ENCODE data around the gene ARHGAP45.

ARHGAP45 gene

DNA sequence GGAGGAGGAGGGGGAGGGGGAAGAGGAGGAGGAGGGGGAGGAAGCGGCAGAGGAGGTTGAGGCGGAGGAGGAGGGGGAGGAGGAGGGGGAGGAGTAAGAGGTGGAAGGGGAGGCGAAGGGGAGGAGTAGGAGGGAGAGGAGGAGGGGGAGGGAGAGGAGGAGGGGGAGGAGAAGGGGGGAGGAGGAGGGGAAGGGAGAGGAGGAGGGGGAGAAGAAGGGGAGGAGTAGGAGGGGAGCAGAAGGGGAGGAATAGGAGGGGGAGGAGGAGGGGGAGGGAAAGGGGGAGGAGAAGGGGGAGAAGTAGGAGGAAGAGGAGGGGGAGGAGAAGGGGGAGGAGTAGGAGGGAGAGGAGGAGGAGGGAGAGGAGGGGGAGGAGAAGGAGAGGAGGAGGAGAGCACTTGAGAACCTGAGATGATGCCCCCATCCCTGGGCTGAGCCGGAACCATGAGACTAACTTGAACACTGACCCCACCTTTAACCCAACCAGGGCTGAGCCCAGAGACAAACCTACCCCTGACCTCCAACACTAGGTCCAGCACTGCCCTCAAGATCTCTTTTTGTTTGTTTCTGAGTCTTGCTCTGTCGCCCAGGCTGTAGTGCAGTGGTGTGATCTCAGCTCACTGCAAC lies 14.5 kb upstream of the ARHGAP45 start:
- no peak overlapping the region for H3K27ac ChIP-seq (ENCODE audit: low read length)
- peaks cover 28% of the 10 kb centered on the region for H3K36me3 ChIP-seq (replicated peaks; ENCODE audit: low read depth, low read length)
- H4K20me1 ChIP-seq (ENCODE audit: insufficient read depth, low read length) = no peaks in the 10 kb centered on the region
- no peak overlapping the region for H3K4me3 ChIP-seq (ENCODE audit: low read length)
- no peaks in the 10 kb centered on the region for H3K27me3 ChIP-seq (ENCODE audit: low read depth, low read length)
- no peak for TF ChIP-seq EZH2phosphoT487 (IDR thresholded peaks at IDR 0.05; ENCODE audit: low read depth)
- TF ChIP-seq, protein P1, sequence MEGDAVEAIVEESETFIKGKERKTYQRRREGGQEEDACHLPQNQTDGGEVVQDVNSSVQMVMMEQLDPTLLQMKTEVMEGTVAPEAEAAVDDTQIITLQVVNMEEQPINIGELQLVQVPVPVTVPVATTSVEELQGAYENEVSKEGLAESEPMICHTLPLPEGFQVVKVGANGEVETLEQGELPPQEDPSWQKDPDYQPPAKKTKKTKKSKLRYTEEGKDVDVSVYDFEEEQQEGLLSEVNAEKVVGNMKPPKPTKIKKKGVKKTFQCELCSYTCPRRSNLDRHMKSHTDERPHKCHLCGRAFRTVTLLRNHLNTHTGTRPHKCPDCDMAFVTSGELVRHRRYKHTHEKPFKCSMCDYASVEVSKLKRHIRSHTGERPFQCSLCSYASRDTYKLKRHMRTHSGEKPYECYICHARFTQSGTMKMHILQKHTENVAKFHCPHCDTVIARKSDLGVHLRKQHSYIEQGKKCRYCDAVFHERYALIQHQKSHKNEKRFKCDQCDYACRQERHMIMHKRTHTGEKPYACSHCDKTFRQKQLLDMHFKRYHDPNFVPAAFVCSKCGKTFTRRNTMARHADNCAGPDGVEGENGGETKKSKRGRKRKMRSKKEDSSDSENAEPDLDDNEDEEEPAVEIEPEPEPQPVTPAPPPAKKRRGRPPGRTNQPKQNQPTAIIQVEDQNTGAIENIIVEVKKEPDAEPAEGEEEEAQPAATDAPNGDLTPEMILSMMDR (IDR thresholded peaks at IDR 0.05; ENCODE audit: low read depth, low read length) = no peak
- no peaks in the 10 kb centered on the region for H3K9me3 ChIP-seq (ENCODE audit: insufficient read depth, low read length)
- H3K4me2 ChIP-seq (ENCODE audit: low read length) = no peak overlapping the region
- no peak overlapping the region for H3K9ac ChIP-seq (ENCODE audit: low read length)
- no peaks in the 10 kb centered on the region for H3K4me1 ChIP-seq (ENCODE audit: low read length)
- no peaks in the 10 kb centered on the region for H3K79me2 ChIP-seq (ENCODE audit: low read length)
- H2AFZ ChIP-seq (ENCODE audit: low read depth, low read length) = no peak overlapping the region

DNA sequence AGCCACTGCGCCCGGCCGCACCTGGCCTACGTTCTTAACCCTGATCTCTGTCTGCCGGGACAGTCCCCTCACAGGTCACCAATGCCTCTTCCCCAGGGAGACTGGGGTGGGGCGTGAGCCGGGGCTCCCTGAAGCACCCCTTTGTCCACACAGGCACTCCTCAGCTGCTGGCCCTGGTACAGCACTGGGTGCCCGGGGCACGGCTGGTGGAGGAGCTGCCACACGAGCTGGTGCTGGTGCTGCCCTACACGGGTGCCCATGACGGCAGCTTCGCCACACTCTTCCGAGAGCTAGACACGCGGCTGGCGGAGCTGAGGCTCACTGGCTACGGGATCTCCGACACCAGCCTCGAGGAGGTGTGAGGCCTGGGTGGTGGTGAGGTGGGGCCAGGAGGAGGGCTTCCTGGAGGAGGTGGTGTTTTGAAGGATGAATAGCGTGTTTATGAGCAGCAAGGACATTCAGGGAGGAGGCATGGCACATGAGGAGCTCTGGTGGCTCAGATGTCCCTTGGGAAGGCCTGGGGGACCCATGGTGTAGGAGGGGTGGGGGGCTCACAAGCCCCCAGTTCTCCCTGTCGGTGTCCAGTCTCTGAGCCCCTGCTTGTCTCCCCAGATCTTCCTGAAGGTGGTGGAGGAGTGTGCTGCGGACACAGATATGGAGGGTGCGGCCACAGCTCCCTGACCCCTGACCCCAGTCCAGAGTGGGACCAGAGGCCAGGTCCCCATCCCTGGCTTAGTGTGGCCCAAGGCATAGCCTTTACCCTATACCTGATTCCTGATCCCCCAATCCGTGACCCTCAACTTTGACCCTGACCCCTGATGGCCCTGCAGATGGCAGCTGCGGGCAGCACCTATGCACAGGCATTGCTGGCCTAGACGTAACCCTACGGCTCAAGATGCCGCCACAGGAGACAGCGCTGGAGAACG lies 13.5 kb upstream of the ARHGAP45 start:
- Histone ChIP-seq H3K9ac (ENCODE audit: low read length) (no peak overlapping the region), H3K79me2 (ENCODE audit: low read length) (no peaks in the 10 kb centered on the region), H2AFZ (ENCODE audit: low read depth, low read length) (no peak overlapping the region), H3K36me3 (replicated peaks; ENCODE audit: low read depth, low read length) (peaks cover 24% of the 10 kb centered on the region), H3K27me3 (ENCODE audit: low read depth, low read length) (no peaks in the 10 kb centered on the region), H3K27ac (ENCODE audit: low read length) (no peak overlapping the region), H3K9me3 (ENCODE audit: insufficient read depth, low read length) (no peaks in the 10 kb centered on the region), H4K20me1 (ENCODE audit: insufficient read depth, low read length) (no peaks in the 10 kb centered on the region), H3K4me2 (ENCODE audit: low read length) (no peak overlapping the region), H3K4me1 (ENCODE audit: low read length) (no peaks in the 10 kb centered on the region), H3K4me3 (ENCODE audit: low read length) (no peak overlapping the region)
- TF ChIP-seq EZH2phosphoT487 (IDR thresholded peaks at IDR 0.05; ENCODE audit: low read depth) = no peak
- TF ChIP-seq, protein P1 (IDR thresholded peaks at IDR 0.05; ENCODE audit: low read depth, low read length) = no peak

DNA sequence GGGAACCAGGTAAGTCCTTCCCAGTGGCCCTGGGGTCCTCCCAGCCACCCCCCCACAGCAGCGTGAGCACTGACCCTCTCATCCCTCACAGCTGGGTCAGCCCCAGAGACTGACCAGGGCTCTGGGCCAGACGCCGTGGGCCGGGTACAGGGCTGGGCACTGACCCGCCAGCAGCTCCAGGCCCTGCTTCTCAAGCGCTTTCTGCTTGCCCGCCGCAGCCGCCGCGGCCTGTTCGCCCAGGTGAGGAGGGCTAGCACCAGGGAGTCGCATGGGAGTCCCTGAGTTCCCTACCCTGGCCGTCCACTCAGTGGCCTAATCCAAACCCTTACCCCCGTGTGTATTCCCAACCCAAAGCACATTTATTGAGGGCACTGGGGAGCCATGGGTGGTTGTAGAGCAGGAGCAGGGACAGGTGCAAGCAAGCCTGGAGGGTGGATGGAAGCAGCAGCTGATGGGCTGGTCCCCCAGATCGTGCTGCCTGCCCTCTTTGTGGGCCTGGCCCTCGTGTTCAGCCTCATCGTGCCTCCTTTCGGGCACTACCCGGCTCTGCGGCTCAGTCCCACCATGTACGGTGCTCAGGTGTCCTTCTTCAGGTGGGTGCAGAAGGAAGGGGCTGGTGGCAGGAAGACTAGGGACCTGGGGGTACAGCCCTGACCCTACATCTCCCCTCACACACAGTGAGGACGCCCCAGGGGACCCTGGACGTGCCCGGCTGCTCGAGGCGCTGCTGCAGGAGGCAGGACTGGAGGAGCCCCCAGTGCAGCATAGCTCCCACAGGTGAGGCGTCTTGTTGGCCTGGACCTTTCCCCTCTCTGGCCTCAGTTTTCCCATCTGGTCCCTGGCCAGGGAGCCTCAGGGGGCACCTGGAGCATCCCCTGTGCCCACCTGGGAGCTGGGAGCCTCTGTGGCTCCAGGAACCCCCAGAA lies 12.6 kb upstream of the ARHGAP45 start:
- no peaks in the 10 kb centered on the region for H4K20me1 ChIP-seq (ENCODE audit: insufficient read depth, low read length)
- no peak overlapping the region for H3K4me3 ChIP-seq (ENCODE audit: low read length)
- H2AFZ ChIP-seq (ENCODE audit: low read depth, low read length) = no peak overlapping the region
- no peak overlapping the region for H3K27ac ChIP-seq (ENCODE audit: low read length)
- H3K27me3 ChIP-seq (ENCODE audit: low read depth, low read length) = no peaks in the 10 kb centered on the region
- H3K9ac ChIP-seq (ENCODE audit: low read length) = no peak overlapping the region
- no peaks in the 10 kb centered on the region for H3K4me1 ChIP-seq (ENCODE audit: low read length)
- H3K36me3 ChIP-seq (replicated peaks; ENCODE audit: low read depth, low read length) = peaks cover 21% of the 10 kb centered on the region
- TF ChIP-seq EZH2phosphoT487 (IDR thresholded peaks at IDR 0.05; ENCODE audit: low read depth) = no peak
- TF ChIP-seq, protein P1 (IDR thresholded peaks at IDR 0.05; ENCODE audit: low read depth, low read length) = no peak
- no peaks in the 10 kb centered on the region for H3K9me3 ChIP-seq (ENCODE audit: insufficient read depth, low read length)
- no peaks in the 10 kb centered on the region for H3K79me2 ChIP-seq (ENCODE audit: low read length)
- H3K4me2 ChIP-seq (ENCODE audit: low read length) = no peak overlapping the region
